Ishikawa (cell line): ENCODE measurements around the gene MNT.

Experiments used
- CEBPB ChIP-seq: IDR thresholded peaks from 2 replicates; pipeline ENCODE4 v1.6.1; 2012
- CREB1 ChIP-seq: IDR thresholded peaks from 2 replicates; pipeline ENCODE4 v1.6.1; 2012; ENCODE audit warnings: low read depth
- EGR1 ChIP-seq: IDR thresholded peaks from 2 replicates; pipeline ENCODE4 v1.6.1; 2012
- EP300 ChIP-seq: IDR thresholded peaks from 2 replicates; pipeline ENCODE4 v1.6.1; 2012; ENCODE audit warnings: borderline replicate concordance
- FOXM1 ChIP-seq: IDR thresholded peaks from 2 replicates; pipeline ENCODE4 v1.6.1; 2012; ENCODE audit warnings: low read depth, borderline replicate concordance
- MAX ChIP-seq: IDR thresholded peaks from 2 replicates; pipeline ENCODE4 v1.6.1; 2012
- NFIC ChIP-seq: IDR thresholded peaks from 2 replicates; pipeline ENCODE4 v1.6.1; 2012
- RAD21 ChIP-seq: IDR thresholded peaks from 2 replicates; pipeline ENCODE4 v1.6.1; 2012; ENCODE audit warnings: low read depth
- TAF1 ChIP-seq: IDR thresholded peaks from 2 replicates; pipeline ENCODE4 v1.6.1; 2012; ENCODE audit warnings: low read depth, mild to moderate bottlenecking
- TCF12 ChIP-seq: IDR thresholded peaks from 2 replicates; pipeline ENCODE4 v1.6.1; 2012; ENCODE audit warnings: low read depth
- TEAD4 ChIP-seq: IDR thresholded peaks from 2 replicates; pipeline ENCODE4 v1.6.1; 2012
- USF1 ChIP-seq: IDR thresholded peaks from 2 replicates; pipeline ENCODE4 v1.6.1; 2012
- YY1 ChIP-seq: IDR thresholded peaks from 2 replicates; pipeline ENCODE4 v1.6.1; 2012; ENCODE audit warnings: low read depth
- ZBTB7A ChIP-seq: IDR thresholded peaks from 2 replicates; pipeline ENCODE4 v1.6.1; 2012; ENCODE audit warnings: low read depth
- TF ChIP-seq, protein P1 (sequence below): IDR thresholded peaks from 2 replicates; pipeline ENCODE4 v1.6.1; 2012; ENCODE audit warnings: low read depth, mild to moderate bottlenecking

The MNT gene

GRCh38 chr17:2406903-2407790 is 6.3 kb upstream of the MNT start:
- TF ChIP-seq USF1, result no peak
- no peak for TF ChIP-seq MAX

DNA sequence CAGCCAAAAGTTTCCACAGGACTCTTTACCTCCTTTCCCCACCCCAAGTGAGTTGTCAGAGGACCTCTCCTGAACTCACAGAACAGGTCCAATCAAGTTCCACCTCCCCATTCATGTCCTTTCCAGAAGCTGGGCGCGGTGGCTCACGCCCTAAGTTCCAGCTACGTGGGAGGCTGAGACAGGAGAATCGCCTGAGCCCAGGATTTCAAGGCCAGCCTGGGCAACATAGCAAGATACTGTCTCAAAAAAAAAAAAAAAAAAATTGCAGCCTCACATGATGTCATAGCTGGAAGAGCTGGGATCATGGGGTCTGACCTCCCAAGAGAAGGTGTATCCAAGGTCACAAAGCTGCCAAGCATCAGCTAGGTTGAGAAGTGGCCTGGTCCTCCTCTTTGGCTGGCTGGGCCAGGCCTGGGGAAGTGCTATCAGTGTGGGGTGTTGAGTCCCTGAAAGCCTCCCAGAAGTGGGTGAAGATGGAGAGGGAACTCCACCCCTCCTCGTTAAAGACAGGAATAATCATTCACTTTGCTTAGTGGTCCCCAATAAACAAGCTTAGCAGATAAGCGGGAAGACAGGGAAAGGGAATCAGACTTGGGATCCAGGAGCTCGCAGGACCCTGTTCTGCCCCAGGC is 5.5 kb upstream of the MNT start:
- TF ChIP-seq TCF12 (no peak), MAX (no peak), EP300 (no peak), USF1 (no peak), TAF1 (no peak)

- TF ChIP-seq CEBPB (no peak), EP300 (no peak), NFIC (no peak), FOXM1 (no peak), RAD21 (no peak)
Measured at GRCh38 chr17:2405247-2405926, 4.5 kb upstream of the MNT start.

GRCh38 chr17:2403044-2403443 is 2.2 kb upstream of the MNT start:
- TF ChIP-seq, protein P1, sequence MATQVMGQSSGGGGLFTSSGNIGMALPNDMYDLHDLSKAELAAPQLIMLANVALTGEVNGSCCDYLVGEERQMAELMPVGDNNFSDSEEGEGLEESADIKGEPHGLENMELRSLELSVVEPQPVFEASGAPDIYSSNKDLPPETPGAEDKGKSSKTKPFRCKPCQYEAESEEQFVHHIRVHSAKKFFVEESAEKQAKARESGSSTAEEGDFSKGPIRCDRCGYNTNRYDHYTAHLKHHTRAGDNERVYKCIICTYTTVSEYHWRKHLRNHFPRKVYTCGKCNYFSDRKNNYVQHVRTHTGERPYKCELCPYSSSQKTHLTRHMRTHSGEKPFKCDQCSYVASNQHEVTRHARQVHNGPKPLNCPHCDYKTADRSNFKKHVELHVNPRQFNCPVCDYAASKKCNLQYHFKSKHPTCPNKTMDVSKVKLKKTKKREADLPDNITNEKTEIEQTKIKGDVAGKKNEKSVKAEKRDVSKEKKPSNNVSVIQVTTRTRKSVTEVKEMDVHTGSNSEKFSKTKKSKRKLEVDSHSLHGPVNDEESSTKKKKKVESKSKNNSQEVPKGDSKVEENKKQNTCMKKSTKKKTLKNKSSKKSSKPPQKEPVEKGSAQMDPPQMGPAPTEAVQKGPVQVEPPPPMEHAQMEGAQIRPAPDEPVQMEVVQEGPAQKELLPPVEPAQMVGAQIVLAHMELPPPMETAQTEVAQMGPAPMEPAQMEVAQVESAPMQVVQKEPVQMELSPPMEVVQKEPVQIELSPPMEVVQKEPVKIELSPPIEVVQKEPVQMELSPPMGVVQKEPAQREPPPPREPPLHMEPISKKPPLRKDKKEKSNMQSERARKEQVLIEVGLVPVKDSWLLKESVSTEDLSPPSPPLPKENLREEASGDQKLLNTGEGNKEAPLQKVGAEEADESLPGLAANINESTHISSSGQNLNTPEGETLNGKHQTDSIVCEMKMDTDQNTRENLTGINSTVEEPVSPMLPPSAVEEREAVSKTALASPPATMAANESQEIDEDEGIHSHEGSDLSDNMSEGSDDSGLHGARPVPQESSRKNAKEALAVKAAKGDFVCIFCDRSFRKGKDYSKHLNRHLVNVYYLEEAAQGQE, result no peak
- TF ChIP-seq TAF1, result no peak
- no peak for TF ChIP-seq NFIC
- no peak for TF ChIP-seq MAX

DNA sequence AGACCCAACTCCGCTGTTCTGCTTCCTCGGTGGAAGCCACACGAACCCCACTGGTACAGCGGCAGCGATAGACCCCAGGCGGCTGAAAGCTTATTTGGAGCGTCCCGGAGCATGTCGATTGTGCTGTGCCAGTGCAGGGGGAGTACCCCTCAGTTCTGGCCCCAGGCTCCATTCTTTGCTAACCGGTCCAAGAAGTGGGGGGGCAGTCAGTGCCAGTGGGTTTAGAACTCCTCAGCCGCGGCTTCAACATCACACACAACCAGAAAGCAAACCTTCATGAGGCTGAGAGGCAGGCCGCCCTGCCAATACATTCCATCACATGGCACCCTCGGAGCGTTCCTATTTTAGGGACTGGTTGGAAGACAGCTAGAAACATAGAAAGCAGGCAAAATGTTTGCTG is 1.7 kb upstream of the MNT start:
- TF ChIP-seq TAF1 (no peak), FOXM1 (0 out of 2 replicates have a peak, but pooled peaks have one; percentile 4), NFIC (no peak), CEBPB (no peak)

GRCh38 chr17:2401426-2402221 is 764 bp upstream of the MNT start:
- peak; percentile 73 for TF ChIP-seq NFIC
- TF ChIP-seq TEAD4, result peak; percentile 31
- no peak for TF ChIP-seq ZBTB7A
- no peak for TF ChIP-seq RAD21
- TF ChIP-seq CREB1, result peak; percentile 78; the same call in 1 of the 2 replicates
- 0 out of 2 replicates have a peak, but pooled peaks have one; percentile 20 for TF ChIP-seq TAF1
- no peak for TF ChIP-seq EP300
- peak; percentile 17; the same call in 1 of the 2 replicates for TF ChIP-seq USF1
- 0 out of 2 replicates have a peak, but pooled peaks have one; percentile 10 for TF ChIP-seq FOXM1
- peak; percentile 99 for TF ChIP-seq MAX
- no peak for TF ChIP-seq TCF12
- peak; percentile 34; the same call in 1 of the 2 replicates for TF ChIP-seq EGR1
- TF ChIP-seq YY1, result peak; percentile 53; the same call in 1 of the 2 replicates
- TF ChIP-seq CEBPB, result peak; percentile 92
- TF ChIP-seq, protein P1, result no peak
